PC-3 (cell line): ENCODE measurements around the gene DOK5. TPM values are rescaled to one million over a fixed set of nuclear protein-coding genes. Genes with fewer than 3 reads are reported as not detected.

Experiments used
- ATAC-seq: fragments of 200-7000 bp; cut with Tn5 transposase; 2 replicates; pipeline ENCODE4 v1.9.1; 2020; ENCODE audit warnings: mild to moderate bottlenecking, moderate library complexity
- BruUV-seq: library from RNA; stranded (reverse); fragments of 400-500 nt; replicated peaks from 2 replicates; lab custom pipeline; 2021; lab: Mats Ljungman, UMichigan
- CTCF ChIA-PET: fragments of 300-600 bp; sonication (Branson Sonifier 250); formaldehyde crosslinking; loops from one replicate; lab custom pipeline; 2022; ENCODE audit warnings: antibody characterized with exemption; lab: Charles Lee
- POLR2A ChIA-PET: fragments of 300-600 bp; sonication (Branson Sonifier 250); formaldehyde crosslinking; loops from one replicate; lab custom pipeline; 2022; ENCODE audit warnings: antibody characterized with exemption; ENCODE audit not compliant: unreplicated experiment; lab: Charles Lee
- DNase-seq: peaks from one replicate; pipeline ENCODE4 v3.0.0-alpha.2; 2015
- H2AFZ ChIP-seq: fragments of 300-600 bp; sonication (generic); 2 replicates; pipeline ENCODE4 v1.6.0; 2016; ENCODE audit warnings: antibody characterized with exemption, low read length
- H3F3A ChIP-seq: fragments of 300-600 bp; sonication (generic); one replicate; pipeline ENCODE4 v1.6.0; 2017; ENCODE audit warnings: antibody characterized with exemption, low read length, control low read depth, mild to moderate bottlenecking; ENCODE audit not compliant: unreplicated experiment
- H3K27ac ChIP-seq: fragments of 300-600 bp; sonication (generic); 2 replicates; pipeline ENCODE4 v1.5.1; 2016; ENCODE audit warnings: mild to moderate bottlenecking, low read length
- H3K27me3 ChIP-seq: fragments of 300-600 bp; sonication (generic); 2 replicates; pipeline ENCODE4 v1.6.1; 2016; ENCODE audit warnings: low read length, mixed read lengths
- H3K36me3 ChIP-seq: fragments of 300-600 bp; sonication (generic); 2 replicates; pipeline ENCODE4 v1.6.1; 2016; ENCODE audit warnings: low read depth, mixed run types, low read length, mixed read lengths
- H3K4me1 ChIP-seq: fragments of 300-600 bp; sonication (generic); 2 replicates; pipeline ENCODE4 v1.5.1; 2016; ENCODE audit warnings: low read length; ENCODE audit not compliant: insufficient read depth
- H3K4me2 ChIP-seq: fragments of 300-600 bp; sonication (generic); 2 replicates; pipeline ENCODE4 v1.6.0; 2016; ENCODE audit warnings: low read length
- H3K4me3 ChIP-seq: fragments of 300-600 bp; sonication (generic); 2 replicates; pipeline ENCODE4 v1.5.1; 2016; ENCODE audit warnings: mild to moderate bottlenecking, low read length, mixed read lengths
- H3K79me2 ChIP-seq: fragments of 300-600 bp; sonication (generic); 2 replicates; pipeline ENCODE4 v1.6.1; 2017; ENCODE audit warnings: low read length, mixed read lengths
- H3K9ac ChIP-seq: fragments of 300-600 bp; sonication (generic); 2 replicates; pipeline ENCODE4 v1.6.0; 2016; ENCODE audit warnings: mild to moderate bottlenecking, low read length
- H3K9me2 ChIP-seq: fragments of 300-600 bp; sonication (generic); replicated peaks from 2 replicates; pipeline ENCODE4 v1.6.1; 2016; ENCODE audit warnings: mixed run types, low read length, mixed read lengths
- H3K9me3 ChIP-seq: fragments of 300-600 bp; sonication (generic); 2 replicates; pipeline ENCODE4 v1.6.1; 2016; ENCODE audit warnings: low read length, mixed read lengths
- H4K20me1 ChIP-seq: fragments of 300-600 bp; sonication (generic); 2 replicates; pipeline ENCODE4 v1.6.1; 2016; ENCODE audit warnings: low read length, mixed read lengths
- EZH2 ChIP-seq: fragments of 300-600 bp; sonication (generic); IDR thresholded peaks from one replicate; pipeline ENCODE4 v1.6.1; 2017; ENCODE audit warnings: antibody characterized with exemption, mild to moderate bottlenecking, low read length; ENCODE audit not compliant: unreplicated experiment
- EZH2phosphoT487 ChIP-seq: fragments of 300-600 bp; sonication (generic); IDR thresholded peaks from 2 replicates; pipeline ENCODE4 v1.6.1; 2018; ENCODE audit warnings: mild to moderate bottlenecking, antibody characterized with exemption, low read length, borderline replicate concordance
- intact Hi-C: fragments of 100-400 bp; cut with micrococcal nuclease; formaldehyde crosslinking; loops from 2 replicates; pipeline ENCODE4 v1.9.0; 2023
- total RNA-seq: library from RNA; depleted of rRNA; stranded (reverse); fragments of >200 nt; gene quantifications from 2 replicates; pipeline ENCODE4 v1.2.3, GENCODE V29; 2014
- TF ChIP-seq, protein P1 (sequence below): fragments of 300-600 bp; sonication (generic); conservative IDR thresholded peaks from 2 replicates; pipeline ENCODE4 v1.5.1; 2017; ENCODE audit warnings: antibody characterized with exemption, low read depth, mild to moderate bottlenecking, low read length

The DOK5 gene
- total RNA-seq, 1 experiment from 2014 or later: not detected

DNA sequence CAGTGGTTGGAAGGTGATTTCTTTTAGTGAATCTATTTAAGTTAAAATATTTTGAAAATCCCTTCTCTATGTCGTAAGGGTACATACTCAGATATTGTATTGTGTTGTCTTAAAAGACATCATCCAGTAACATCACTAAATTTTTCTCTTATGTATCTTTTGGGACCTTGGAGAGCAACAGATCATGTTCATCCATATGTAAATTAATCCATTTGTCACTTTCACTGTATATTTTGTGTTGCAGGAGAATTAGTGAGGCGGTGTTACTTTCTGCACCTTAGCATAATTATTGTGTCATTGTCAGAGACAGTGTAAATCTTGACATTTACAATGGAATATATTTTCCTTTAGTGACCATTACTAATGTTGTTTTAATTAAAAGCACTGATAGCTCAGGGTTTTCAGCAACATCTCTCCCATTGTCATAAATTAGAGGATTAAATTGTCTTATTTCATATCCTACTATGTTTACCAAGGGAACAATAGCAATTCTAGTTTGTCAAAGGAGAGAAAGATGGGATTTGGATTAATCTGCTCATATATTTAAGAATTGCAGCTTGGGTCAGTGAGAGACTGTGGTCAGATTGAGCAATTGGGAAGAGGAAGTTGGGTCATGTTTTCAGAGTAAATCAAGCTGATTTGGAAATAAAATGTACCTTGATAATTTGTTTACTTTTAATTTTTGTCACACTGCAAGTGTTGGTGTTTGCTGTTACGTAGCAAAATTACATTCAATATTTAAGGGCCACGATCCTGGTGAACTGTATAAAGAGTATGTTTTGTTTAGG lies 22.7 kb downstream of the DOK5 start:
- H3F3A ChIP-seq: no peaks in the 10 kb centered on the region
- H2AFZ ChIP-seq: no peak overlapping the region
- no peak overlapping the region for H3K9ac ChIP-seq
- BruUV-seq: no TSS peak
- H3K4me2 ChIP-seq: no peak overlapping the region
- H3K9me2 ChIP-seq: no peaks in the 10 kb centered on the region
- TF ChIP-seq EZH2: no peak
- no peak for TF ChIP-seq EZH2phosphoT487
- TF ChIP-seq, protein P1, sequence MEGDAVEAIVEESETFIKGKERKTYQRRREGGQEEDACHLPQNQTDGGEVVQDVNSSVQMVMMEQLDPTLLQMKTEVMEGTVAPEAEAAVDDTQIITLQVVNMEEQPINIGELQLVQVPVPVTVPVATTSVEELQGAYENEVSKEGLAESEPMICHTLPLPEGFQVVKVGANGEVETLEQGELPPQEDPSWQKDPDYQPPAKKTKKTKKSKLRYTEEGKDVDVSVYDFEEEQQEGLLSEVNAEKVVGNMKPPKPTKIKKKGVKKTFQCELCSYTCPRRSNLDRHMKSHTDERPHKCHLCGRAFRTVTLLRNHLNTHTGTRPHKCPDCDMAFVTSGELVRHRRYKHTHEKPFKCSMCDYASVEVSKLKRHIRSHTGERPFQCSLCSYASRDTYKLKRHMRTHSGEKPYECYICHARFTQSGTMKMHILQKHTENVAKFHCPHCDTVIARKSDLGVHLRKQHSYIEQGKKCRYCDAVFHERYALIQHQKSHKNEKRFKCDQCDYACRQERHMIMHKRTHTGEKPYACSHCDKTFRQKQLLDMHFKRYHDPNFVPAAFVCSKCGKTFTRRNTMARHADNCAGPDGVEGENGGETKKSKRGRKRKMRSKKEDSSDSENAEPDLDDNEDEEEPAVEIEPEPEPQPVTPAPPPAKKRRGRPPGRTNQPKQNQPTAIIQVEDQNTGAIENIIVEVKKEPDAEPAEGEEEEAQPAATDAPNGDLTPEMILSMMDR: no peak
- H4K20me1 ChIP-seq: no peaks in the 10 kb centered on the region
- 0 out of 2 replicates have a peak, but pooled peaks cover 5% of the 10 kb centered on the region for H3K4me1 ChIP-seq
- POLR2A ChIA-PET: no interaction called here
- H3K79me2 ChIP-seq: no peaks in the 10 kb centered on the region
- intact Hi-C loops: no loop called here
- CTCF ChIA-PET: no interaction called here
- DNase-seq (no peak), ATAC-seq (no peak)
- H3K36me3 ChIP-seq: no peaks in the 10 kb centered on the region
- peaks cover 43% of the 10 kb centered on the region for H3K27me3 ChIP-seq
- H3K4me3 ChIP-seq: no peak overlapping the region
- H3K9me3 ChIP-seq: no peaks in the 10 kb centered on the region
- H3K27ac ChIP-seq: no peak overlapping the region

- ATAC-seq: no peak
- CTCF ChIA-PET: no interaction called here
- BruUV-seq: no TSS peak
These were observed 23.7 kb downstream of the DOK5 start for GRCh38 chr20:54499111-54499510.

More at GRCh38 chr20:54499111-54499510, 23.7 kb downstream of the DOK5 start:
- no peaks in the 10 kb centered on the region for H3K9me2 ChIP-seq
- H3K27me3 ChIP-seq: peaks cover 40% of the 10 kb centered on the region
- DNase-seq: no peak
- POLR2A ChIA-PET: no interaction called here
- H3K4me2 ChIP-seq: no peak overlapping the region
- TF ChIP-seq, protein P1: no peak
- no peak for TF ChIP-seq EZH2
- no peak for TF ChIP-seq EZH2phosphoT487
- no peak overlapping the region for H3K9ac ChIP-seq
- H3K36me3 ChIP-seq: no peaks in the 10 kb centered on the region
- no peaks in the 10 kb centered on the region for H3F3A ChIP-seq
- no peak overlapping the region for H3K4me3 ChIP-seq
- H2AFZ ChIP-seq: no peak overlapping the region
- H3K4me1 ChIP-seq: 0 out of 2 replicates have a peak, but pooled peaks cover 5% of the 10 kb centered on the region
- intact Hi-C loops: no loop called here
- H3K79me2 ChIP-seq: no peaks in the 10 kb centered on the region
- H4K20me1 ChIP-seq: no peaks in the 10 kb centered on the region
- H3K27ac ChIP-seq: no peak overlapping the region
- H3K9me3 ChIP-seq: no peaks in the 10 kb centered on the region
